HepG2 (cell line): ENCODE measurements around the gene GSKIP. TPM values are rescaled to one million over a fixed set of nuclear protein-coding genes. Genes with fewer than 3 reads are reported as not detected.

ENCODE experiments used
- ATAC-seq: fragments of 200-7000 bp; cut with Tn5 transposase; 3 replicates; pipeline ENCODE4 v1.9.1; 2020; ENCODE audit warnings: mild to moderate bottlenecking, moderate library complexity
- BruUV-seq: library from RNA; stranded (reverse); fragments of 400-500 nt; replicated peaks from 2 replicates; lab custom pipeline; 2021; lab: Mats Ljungman, UMichigan
- CTCF ChIA-PET: fragments of 300-600 bp; formaldehyde crosslinking; extraction: SDS; loops from one replicate; lab custom pipeline; 2021; ENCODE audit warnings: low total read pairs, inconsistent platforms, low intra/inter-chr PET ratio; lab: Yijun Ruan, JAX
- POLR2A ChIA-PET: fragments of 350-600 bp; sonication (Branson Sonifier 250); formaldehyde crosslinking; loops from one replicate; lab custom pipeline; 2020; ENCODE audit warnings: antibody characterized with exemption, inconsistent platforms; lab: Yijun Ruan, JAX
- DNase-seq: peaks from one replicate; pipeline ENCODE4 v3.0.0-alpha.2; 2015; ENCODE audit warnings: low spot score
- FAIRE-seq: peaks from 3 replicates; lab custom pipeline; 2011; peaks lifted over from hg19 to GRCh38; lab: Jason Lieb, UNC
- H2AFZ ChIP-seq: one replicate; pipeline ENCODE4 v1.6.1; 2011; ENCODE audit warnings: low read length, inconsistent platforms
- H3K27ac ChIP-seq: fragments of 300-600 bp; 3 replicates; pipeline ENCODE4 v1.8.0; 2011; ENCODE audit warnings: mixed run types, mild to moderate bottlenecking, mixed read lengths, low read length, inconsistent platforms; ENCODE audit not compliant: insufficient read depth; ENCODE audit errors: extremely low read length
- H3K27me3 ChIP-seq, 2 experiments: fragments of 200-600 bp in 1 of 2; 2 replicates in 1 of 2; 3 replicates in 1 of 2; pipeline versions ENCODE4 v1.6.0 to v1.8.0; 2011; ENCODE audit warnings: low read length in 2 of 2, mild to moderate bottlenecking in 2 of 2, moderate library complexity in 2 of 2, inconsistent platforms in 1 of 2; ENCODE audit not compliant: insufficient read depth in 2 of 2, control insufficient read depth in 1 of 2
- H3K36me3 ChIP-seq, 2 experiments: fragments of 200-600 bp in 1 of 2; replicated peaks in 1 of 2; 2 replicates in 1 of 2; 3 replicates in 1 of 2; pipeline versions ENCODE4 v1.5.1 to v1.8.0; 2011; ENCODE audit warnings: low read length in 2 of 2, inconsistent platforms in 1 of 2; ENCODE audit not compliant: insufficient read depth in 2 of 2, control insufficient read depth in 1 of 2
- H3K4me1 ChIP-seq: 2 replicates; pipeline ENCODE4 v1.5.1; 2012; ENCODE audit warnings: low read length, inconsistent platforms; ENCODE audit not compliant: insufficient read depth
- H3K4me2 ChIP-seq: 2 replicates; pipeline ENCODE4 v1.6.0; 2011; ENCODE audit warnings: low read depth, low read length, inconsistent platforms
- H3K4me3 ChIP-seq, 3 experiments: fragments of 200-600 bp in 1 of 3; sonication (generic), shearing (Covaris generic) in 1 of 3; replicated peaks in 1 of 3; 2 replicates each; pipeline ENCODE4 v1.5.1; 2011 to 2016; ENCODE audit warnings: low read length in 3 of 3, inconsistent platforms in 2 of 3, low read depth in 2 of 3, mild to moderate bottlenecking in 2 of 3, control low read depth in 1 of 3, mixed read lengths in 1 of 3; ENCODE audit not compliant: insufficient read depth in 1 of 3
- H3K79me2 ChIP-seq: one replicate; pipeline ENCODE4 v1.6.1; 2011; ENCODE audit warnings: low read length, inconsistent platforms; ENCODE audit not compliant: insufficient read depth
- H3K9ac ChIP-seq: 2 replicates; pipeline ENCODE4 v1.6.0; 2011; ENCODE audit warnings: mild to moderate bottlenecking, low read depth, low read length, inconsistent platforms; ENCODE audit not compliant: insufficient read depth
- H3K9me3 ChIP-seq: 2 replicates; pipeline ENCODE4 v1.5.1; 2012; ENCODE audit warnings: mild to moderate bottlenecking, low read length
- H4K20me1 ChIP-seq: 2 replicates; pipeline ENCODE4 v1.6.0; 2011; ENCODE audit warnings: inconsistent platforms, mild to moderate bottlenecking, low read length, moderate library complexity; ENCODE audit not compliant: insufficient read depth
- CENPX ChIP-seq: sonication (generic); formaldehyde crosslinking; IDR thresholded peaks from 2 replicates; pipeline ENCODE4 v1.9.0; 2021; ENCODE audit warnings: mild to moderate bottlenecking, missing genetic modification reagents, moderate library complexity
- FOXC1 ChIP-seq: sonication (generic); formaldehyde crosslinking; IDR thresholded peaks from 2 replicates; pipeline ENCODE4 v1.8.0; 2022; ENCODE audit warnings: mild to moderate bottlenecking, missing genetic modification reagents, borderline replicate concordance
- SAFB2 ChIP-seq: sonication (generic); formaldehyde crosslinking; IDR thresholded peaks from 2 replicates; pipeline ENCODE4 v1.5.1; 2020; ENCODE audit warnings: missing genetic modification reagents, low read depth, mild to moderate bottlenecking, borderline replicate concordance
- ZFAT ChIP-seq: sonication (generic); formaldehyde crosslinking; conservative IDR thresholded peaks from 2 replicates; pipeline ENCODE4 v1.8.1; 2023; ENCODE audit warnings: missing genetic modification reagents, inconsistent platforms
- ZNF317 ChIP-seq: sonication (generic); formaldehyde crosslinking; IDR thresholded peaks from 2 replicates; pipeline ENCODE4 v1.5.0; 2020; ENCODE audit warnings: mild to moderate bottlenecking, missing genetic modification reagents
- ZNF468 ChIP-seq: sonication (generic); formaldehyde crosslinking; IDR thresholded peaks from 2 replicates; pipeline ENCODE4 v1.8.0; 2022; ENCODE audit warnings: mild to moderate bottlenecking, moderate library complexity, missing genetic modification reagents
- ZNF510 ChIP-seq: sonication (generic); formaldehyde crosslinking; IDR thresholded peaks from 2 replicates; pipeline ENCODE4 v1.4.0; 2020; ENCODE audit warnings: low read depth, mild to moderate bottlenecking, missing genetic modification reagents
- ZNF549 ChIP-seq: sonication (generic); formaldehyde crosslinking; IDR thresholded peaks from 2 replicates; pipeline ENCODE4 v1.5.0; 2020; ENCODE audit warnings: missing genetic modification reagents
- ZSCAN21 ChIP-seq: sonication (generic); formaldehyde crosslinking; IDR thresholded peaks from 2 replicates; pipeline ENCODE4 v1.8.0; 2022; ENCODE audit warnings: mild to moderate bottlenecking, missing genetic modification reagents, moderate library complexity, borderline replicate concordance
- WGBS: methylation state at CpG from one replicate; pipeline ENCODE4 v1.1.6; 2017; ENCODE audit warnings: low lambda C conversion rate; 5-methylcytosine and 5-hydroxymethylcytosine counted together
- in situ Hi-C: cut with HindIII; loops from 2 replicates; pipeline ENCODE4 v1.10.0; 2017; ENCODE audit warnings: low pct_unique_long_range_greater_than_20kb; ENCODE audit not compliant: extremely low pct_ligation_motif_present
- intact Hi-C: fragments of 100-400 bp; cut with micrococcal nuclease; formaldehyde crosslinking; loops from one replicate; pipeline ENCODE4 v1.10.0; 2022; ENCODE audit not compliant: unreplicated experiment
- polyA plus RNA-seq, 8 experiments: library from polyadenylated mRNA; depleted of rRNA in 3 of 8; stranded (reverse) in 7 of 8; unstranded in 1 of 8; fragments of >200 nt; fragmentation: Illumina TruSeq in 4 of 8; extraction: Trizol in 4 of 8; gene quantifications; 2 replicates each; pipeline versions ENCODE4 v1.2.1 to v1.2.3, GENCODE V29; 2011 to 2016; ENCODE audit warnings: low read depth in 4 of 8, missing spikeins in 1 of 8, mixed read lengths in 1 of 8; ENCODE audit not compliant: insufficient read depth in 1 of 8
- total RNA-seq, 5 experiments: library from RNA; depleted of rRNA; stranded (reverse); fragments of >200 nt; fragmentation: Illumina TruSeq; extraction: Trizol; gene quantifications; 2 replicates each; pipeline ENCODE4 v1.2.3, GENCODE V29; 2016; ENCODE audit warnings: low read depth in 1 of 5
- TF ChIP-seq, protein P1 (sequence below): sonication (generic); IDR thresholded peaks from 2 replicates; pipeline ENCODE4 v1.6.1; 2016; ENCODE audit warnings: low read depth, borderline replicate concordance

The GSKIP gene
- total and polyA plus RNA-seq, 2 of the 13 experiments (the other 11 are each of a cell fraction or from before 2014, with no cell fraction given): 12.5 to 27.3 TPM

DNA sequence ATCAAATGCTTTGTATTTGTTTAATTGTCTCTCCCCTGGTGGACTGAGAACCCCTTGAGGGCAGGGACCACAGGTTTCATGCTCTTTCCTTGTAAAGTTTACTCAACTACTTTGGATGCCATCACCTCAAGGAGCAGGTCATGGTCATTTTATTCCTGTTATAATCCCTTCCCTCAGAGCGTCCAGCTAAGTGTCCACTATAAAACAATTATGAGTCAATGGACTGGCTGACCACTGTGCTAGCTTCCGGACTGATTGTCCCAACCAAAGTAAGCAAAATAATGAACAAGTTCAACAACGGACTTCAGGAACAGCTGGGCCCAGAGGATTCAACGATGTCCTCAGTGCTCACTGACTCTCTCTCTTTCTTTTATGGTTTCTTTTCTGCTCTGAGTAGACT lies 46.8 kb downstream of the GSKIP start:
- Histone ChIP-seq H3K27me3 (no peaks in the 10 kb centered on the region), H3K4me2 (peak overlapping the region; percentile 14; the same call in 1 of the 2 replicates), H3K79me2 (no peaks in the 10 kb centered on the region), H4K20me1 (no peaks in the 10 kb centered on the region), H3K4me1 (peaks cover 24% of the 10 kb centered on the region), H3K36me3 (no peaks in the 10 kb centered on the region), H3K9ac (no peak overlapping the region), H2AFZ (no peak overlapping the region), H3K4me3 (no peak overlapping the region), H3K9me3 (no peaks in the 10 kb centered on the region), H3K27ac (no peak overlapping the region)
- ATAC-seq (no peak; the same call in 2 of the 3 replicates), FAIRE-seq (no peak), DNase-seq (peak; percentile 8)
- intact Hi-C loops (no loop called here), in situ Hi-C loops (no loop called here)
- ChIA-PET CTCF (no interaction called here), POLR2A (no interaction called here)
- no TSS peak for BruUV-seq
- 3% methylated on average over 4 of the region's 4 CpGs for WGBS
- TF ChIP-seq, protein P1, sequence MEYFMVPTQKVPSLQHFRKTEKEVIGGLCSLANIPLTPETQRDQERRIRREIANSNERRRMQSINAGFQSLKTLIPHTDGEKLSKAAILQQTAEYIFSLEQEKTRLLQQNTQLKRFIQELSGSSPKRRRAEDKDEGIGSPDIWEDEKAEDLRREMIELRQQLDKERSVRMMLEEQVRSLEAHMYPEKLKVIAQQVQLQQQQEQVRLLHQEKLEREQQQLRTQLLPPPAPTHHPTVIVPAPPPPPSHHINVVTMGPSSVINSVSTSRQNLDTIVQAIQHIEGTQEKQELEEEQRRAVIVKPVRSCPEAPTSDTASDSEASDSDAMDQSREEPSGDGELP: peak; percentile 16; the same call in 1 of the 2 replicates
- no peak for TF ChIP-seq ZSCAN21 (CRISPR knock-in tag)

DNA sequence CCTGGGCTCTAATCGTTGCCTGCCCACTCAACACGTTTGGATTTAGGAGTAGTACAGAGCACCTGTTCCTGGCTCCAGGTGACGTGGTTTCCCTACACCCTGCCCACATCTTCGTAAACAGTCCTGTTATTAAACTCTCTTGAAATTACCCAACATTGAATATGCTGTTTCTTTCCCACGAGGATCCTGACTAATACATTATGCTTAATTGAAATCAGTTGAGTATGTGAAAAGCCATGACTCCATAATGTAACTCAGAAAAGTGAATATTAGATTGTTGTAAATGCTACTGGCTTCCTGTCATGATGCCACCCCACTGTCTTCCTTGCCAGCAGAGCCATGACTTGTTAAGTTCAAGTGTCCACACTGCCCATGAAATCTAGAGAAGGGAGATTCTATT lies 50.2 kb downstream of the GSKIP start:
- POLR2A ChIA-PET: no interaction called here
- WGBS: 24% methylated on average over 5 of the region's 5 CpGs
- H4K20me1 ChIP-seq: no peaks in the 10 kb centered on the region
- no peaks in the 10 kb centered on the region for H3K9me3 ChIP-seq
- no peaks in the 10 kb centered on the region for H3K36me3 ChIP-seq
- no peak overlapping the region for H3K27ac ChIP-seq
- no TSS peak for BruUV-seq
- H3K9ac ChIP-seq: no peak overlapping the region
- no peaks in the 10 kb centered on the region for H3K79me2 ChIP-seq
- FAIRE-seq (no peak), DNase-seq (no peak), ATAC-seq (no peak)
- H3K4me2 ChIP-seq: no peak overlapping the region
- H3K4me1 ChIP-seq: peaks cover 22% of the 10 kb centered on the region
- TF ChIP-seq ZNF510 (CRISPR knock-in tag) (no peak), ZNF468 (CRISPR knock-in tag) (no peak), ZNF317 (no peak), FOXC1 (no peak), SAFB2 (no peak), ZNF549 (CRISPR knock-in tag) (no peak), CENPX (CRISPR knock-in tag) (no peak), ZFAT (CRISPR knock-in tag) (no peak)
- CTCF ChIA-PET: no interaction called here
- no peaks in the 10 kb centered on the region for H3K27me3 ChIP-seq
- in situ Hi-C loops (no loop called here), intact Hi-C loops (no loop called here)
- no peak overlapping the region for H2AFZ ChIP-seq
- no peak overlapping the region for H3K4me3 ChIP-seq
